GM19025 (cell line): ENCODE results near the gene IBSP.

Source experiments
- ATAC-seq: cut with Tn5 transposase; IDR thresholded peaks from one replicate; pipeline ENCODE4 v1.9.1; 2021; ENCODE audit warnings: mild to moderate bottlenecking, low read depth, moderate library complexity; ENCODE audit not compliant: unreplicated experiment

The IBSP gene

GRCh38 chr4:87799301-87800113, at the start of gene IBSP:
Gene IBSP (plus strand): TSS chr4:87799554. CDS start chr4:87802362, 2,808 bp downstream.
- no peak for ATAC-seq

GRCh38 chr4:87749883-87750282, 49.5 kb upstream of the IBSP start:
- no peak for ATAC-seq

GRCh38 chr4:87758270-87758669, 41.1 kb upstream of the IBSP start:
- no peak for ATAC-seq

GRCh38 chr4:87762311-87762710, 37.0 kb upstream of the IBSP start:
- ATAC-seq: no peak

- no peak for ATAC-seq
Measured at GRCh38 chr4:87781569-87781968, 17.8 kb upstream of the IBSP start.

- ATAC-seq: no peak
Measured at GRCh38 chr4:87783781-87784180, 15.6 kb upstream of the IBSP start.

- ATAC-seq: no peak
Measured at GRCh38 chr4:87785731-87786509, 13.4 kb upstream of the IBSP start.

GRCh38 chr4:87802858-87803257, 3.5 kb downstream of the IBSP start:
- no peak for ATAC-seq

- no peak for ATAC-seq
Measured at GRCh38 chr4:87803421-87803820, 4.1 kb downstream of the IBSP start.

GRCh38 chr4:87804871-87805270, 5.5 kb downstream of the IBSP start:
- ATAC-seq: no peak

- no peak for ATAC-seq
Measured at GRCh38 chr4:87805971-87806370, 6.6 kb downstream of the IBSP start.

- no peak for ATAC-seq
Measured at GRCh38 chr4:87806520-87806919, 7.2 kb downstream of the IBSP start.

GRCh38 chr4:87807402-87807801, 8.0 kb downstream of the IBSP start:
- no peak for ATAC-seq

- no peak for ATAC-seq
Measured at GRCh38 chr4:87811977-87812376, 12.6 kb downstream of the IBSP start.

GRCh38 chr4:87819281-87819919, 20.0 kb downstream of the IBSP start:
- ATAC-seq: no peak

- ATAC-seq: no peak
Measured at GRCh38 chr4:87823200-87823599, 23.8 kb downstream of the IBSP start.

GRCh38 chr4:87823724-87824123, 24.4 kb downstream of the IBSP start:
- ATAC-seq: no peak

- no peak for ATAC-seq
Measured at GRCh38 chr4:87824352-87824751, 25.0 kb downstream of the IBSP start.

- ATAC-seq: no peak
Measured at GRCh38 chr4:87832669-87833068, 33.3 kb downstream of the IBSP start, which contains the start of gene MEPE. Gene MEPE (plus strand): TSS chr4:87832969. CDS start chr4:87834715, 1,746 bp downstream.

- no peak for ATAC-seq
Measured at GRCh38 chr4:87834401-87834800, 35.0 kb downstream of the IBSP start.

GRCh38 chr4:87835197-87835596, 35.8 kb downstream of the IBSP start:
- no peak for ATAC-seq
